AG04449 (cell line): ENCODE measurements around the gene CRACDL.

ENCODE experiments used
- CTCF ChIA-PET: fragments of 350-600 bp; formaldehyde crosslinking; extraction: SDS; loops from one replicate; lab custom pipeline; 2021; ENCODE audit warnings: antibody characterized with exemption; lab: Yijun Ruan, JAX
- POLR2A ChIA-PET: fragments of 400-600, 350-600 bp; formaldehyde crosslinking; extraction: SDS; loops from one replicate; lab custom pipeline; 2020; ENCODE audit warnings: antibody characterized with exemption, inconsistent platforms; lab: Yijun Ruan, JAX
- DNase-seq: peaks from one replicate; pipeline ENCODE4 v3.0.0-alpha.2; 2010; ENCODE audit warnings: low read depth, low spot score
- H3K4me3 ChIP-seq: 2 replicates; pipeline ENCODE4 v1.5.1; 2011; ENCODE audit warnings: low read depth, mild to moderate bottlenecking, control low read depth, low read length
- CTCF ChIP-seq: IDR thresholded peaks from one replicate; pipeline ENCODE4 v1.5.1; 2011; ENCODE audit warnings: mild to moderate bottlenecking, moderate library complexity, low read length, control low read depth, inconsistent platforms; ENCODE audit not compliant: insufficient read depth; ENCODE audit errors: missing control alignments

The CRACDL gene

DNA sequence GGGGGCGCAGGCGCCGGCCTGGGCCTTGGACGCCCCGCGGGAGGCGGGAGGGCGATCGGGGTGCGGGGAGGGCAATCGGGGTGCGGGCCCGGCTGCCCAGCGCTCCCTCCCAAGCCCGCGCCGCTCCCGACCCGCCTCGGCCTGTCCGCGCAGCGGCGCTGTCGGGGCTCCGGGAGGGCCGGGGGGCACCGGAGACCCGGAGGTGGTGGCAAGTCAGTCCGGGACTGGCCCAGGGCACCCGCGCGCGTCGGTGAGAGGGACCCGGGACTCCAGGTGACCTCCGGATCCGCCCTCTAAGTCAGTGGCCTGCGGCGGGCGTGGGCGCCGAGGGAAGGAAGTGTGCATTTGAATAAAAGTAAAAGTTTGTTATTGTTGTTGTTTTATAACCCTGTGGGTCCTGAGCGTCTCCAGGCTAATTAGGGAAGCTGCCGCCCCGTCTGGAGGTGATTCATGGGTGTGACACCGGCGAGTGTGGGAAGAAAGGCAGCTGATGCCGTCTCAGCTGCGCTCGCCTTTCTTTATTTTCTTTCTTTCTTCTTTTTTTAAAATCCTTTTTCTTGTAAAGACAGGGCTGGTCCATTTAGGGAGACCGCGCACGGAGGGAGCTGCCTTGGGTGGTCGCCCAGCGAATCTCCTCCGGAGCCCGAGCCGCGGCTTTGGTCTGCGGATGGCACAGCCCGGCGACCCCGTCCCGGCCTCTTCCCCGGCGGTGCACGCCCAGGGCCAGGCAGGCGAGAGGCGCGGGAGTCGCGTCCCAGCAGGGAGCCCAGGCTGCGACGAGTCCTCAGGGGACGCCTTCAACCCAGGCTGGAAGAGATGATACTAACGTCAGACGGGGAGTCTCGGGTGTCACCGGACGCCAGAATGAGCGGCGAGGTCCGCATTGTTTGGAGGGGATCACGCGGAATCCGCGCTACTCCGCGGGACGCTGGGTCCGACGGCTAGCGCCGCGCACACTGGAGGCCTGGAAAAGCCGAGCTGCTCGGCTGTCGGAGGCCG is 627 bp upstream of the CRACDL start:
- TF ChIP-seq CTCF = no peak
- ChIA-PET CTCF (interaction anchor here (1.0 kb wide), 1 partner anchor 287 kb away, joined by 3 read pairs; no protein-coding TSS in a partner anchor), POLR2A (no interaction called here)
- no peak overlapping the region for H3K4me3 ChIP-seq
- DNase-seq = no peak

DNA sequence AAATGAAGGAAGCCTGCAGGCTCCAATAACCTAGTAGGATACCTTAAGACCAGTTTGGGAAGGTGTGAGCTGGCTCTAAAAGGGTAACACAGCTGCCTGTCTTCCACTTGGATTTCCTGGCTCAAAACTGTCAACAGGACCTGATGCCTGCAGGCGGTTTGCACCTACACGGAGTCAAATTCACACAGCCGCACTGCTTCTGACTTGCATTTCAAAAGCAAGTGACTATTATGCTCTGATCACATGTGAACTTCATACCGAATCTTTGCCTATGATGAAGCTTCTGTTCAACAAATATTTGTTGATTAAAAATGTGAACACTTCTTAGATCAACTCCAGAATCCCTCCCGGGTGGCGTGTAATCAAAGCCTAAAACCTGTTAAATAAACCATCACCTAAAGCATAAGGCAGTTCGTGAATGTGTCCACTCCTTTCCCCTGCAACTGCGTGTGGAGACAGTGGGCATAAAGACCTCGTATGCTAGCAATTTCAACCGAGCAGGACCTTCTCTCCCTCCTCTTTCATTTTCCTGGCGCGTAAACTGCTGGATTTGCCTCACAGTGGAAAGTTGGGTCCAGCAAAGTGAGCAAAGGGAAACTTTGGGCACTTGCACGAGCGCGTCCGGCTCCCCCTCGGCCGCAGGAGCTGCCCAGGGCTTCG is 784 bp downstream of the CRACDL start:
- no peak for TF ChIP-seq CTCF
- no peak for DNase-seq
- ChIA-PET POLR2A (interaction anchor here (0.6 kb wide), 1 partner anchor 10 kb away, joined by 3 read pairs; no protein-coding TSS in a partner anchor), CTCF (no interaction called here)
- no peak overlapping the region for H3K4me3 ChIP-seq

DNA sequence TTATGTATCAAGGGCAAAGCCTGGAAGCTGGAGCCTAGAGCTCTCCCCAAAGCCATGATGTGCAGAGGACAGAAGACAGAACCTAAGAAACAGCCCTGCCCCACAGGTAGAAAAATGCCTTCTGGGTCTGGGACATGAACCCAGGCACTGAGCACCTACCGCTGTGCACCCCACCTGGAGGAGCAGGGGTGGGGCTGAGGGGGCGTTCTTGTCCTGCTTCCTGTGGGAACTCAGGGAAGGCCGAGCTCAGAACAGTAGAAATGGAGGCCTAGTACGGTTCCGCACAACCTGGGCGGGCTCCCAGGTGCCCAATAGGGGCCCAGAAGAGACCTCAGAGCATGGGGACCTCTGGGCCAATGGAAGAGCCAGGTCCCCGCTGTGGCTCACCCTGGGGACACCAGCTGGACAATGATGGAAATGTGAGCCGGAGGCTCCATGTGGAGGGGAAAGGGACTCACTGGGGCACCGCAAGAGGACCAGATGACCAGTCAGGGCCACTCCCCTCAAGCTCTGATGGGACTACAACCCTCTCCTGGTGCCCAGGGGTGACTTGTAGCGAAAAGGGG is 3.2 kb downstream of the CRACDL start:
- no peak overlapping the region for H3K4me3 ChIP-seq
- DNase-seq = no peak
- POLR2A ChIA-PET = no interaction called here
- CTCF ChIA-PET = no interaction called here
- TF ChIP-seq CTCF = no peak

DNA sequence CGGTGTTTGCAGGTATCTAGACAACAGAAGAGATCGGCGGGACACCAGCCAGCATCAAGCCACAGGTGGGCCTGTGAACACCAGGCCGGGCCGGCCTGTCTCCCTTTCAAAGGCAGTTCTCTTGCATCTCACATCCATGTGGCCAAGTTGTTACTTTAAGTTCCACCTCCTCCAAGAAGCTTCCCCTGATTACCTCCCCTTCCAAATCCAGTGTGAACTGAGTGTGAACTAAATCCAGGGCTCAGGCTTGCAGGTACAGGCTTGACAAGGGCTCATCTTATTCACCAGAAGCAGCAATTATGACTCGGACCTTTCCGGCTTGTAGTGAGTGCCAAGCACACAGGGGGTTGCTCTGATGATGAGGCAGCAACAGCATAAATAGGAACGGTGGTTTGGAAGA is 3.9 kb downstream of the CRACDL start:
- no peak for DNase-seq
- no peak overlapping the region for H3K4me3 ChIP-seq
- ChIA-PET POLR2A (no interaction called here), CTCF (no interaction called here)
- TF ChIP-seq CTCF = no peak

DNA sequence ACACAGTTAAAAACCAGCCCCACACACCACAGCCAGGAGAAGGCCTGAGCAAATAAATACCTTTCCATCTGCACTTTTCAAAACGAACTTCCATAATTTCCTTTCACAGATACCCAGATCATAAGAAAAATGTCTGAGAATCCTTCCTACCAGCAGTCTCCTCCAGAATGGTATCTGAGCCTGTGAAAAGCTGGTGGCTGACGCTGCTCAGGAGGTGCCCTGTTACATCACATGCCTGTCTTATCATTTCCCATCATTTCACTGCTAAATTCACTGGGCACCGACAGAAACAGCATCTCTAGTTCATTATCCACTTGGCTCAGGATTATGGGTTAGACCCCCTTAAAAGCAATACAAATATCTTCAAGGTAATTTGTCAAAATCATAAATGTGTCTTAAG is 4.4 kb downstream of the CRACDL start:
- POLR2A ChIA-PET = no interaction called here
- DNase-seq = no peak

More for the DNA sequence above, 4.4 kb downstream of the CRACDL start:
- no peak for TF ChIP-seq CTCF
- CTCF ChIA-PET = no interaction called here
- H3K4me3 ChIP-seq = no peak overlapping the region
